ENCODE data around the gene CACNB2. TPM values are rescaled to one million over a fixed set of nuclear protein-coding genes. Genes with fewer than 3 reads are reported as not detected.

CACNB2 gene
- total RNA-seq, 1 experiment from 2014 or later: not detected

- Histone ChIP-seq H3K9me3 (ENCODE audit: insufficient read depth, low read depth) (no peaks in the 10 kb centered on the region; the same call in 1 of the 2 replicates), H3F3A (ENCODE audit: insufficient read depth, low read depth) (no peaks in the 10 kb centered on the region), H3K79me2 (ENCODE audit: low read depth) (no peaks in the 10 kb centered on the region), H3K4me3 (no peak overlapping the region), H2AFZ (no peak overlapping the region), H3K4me1 (replicated peaks; ENCODE audit: insufficient read depth) (no peaks in the 10 kb centered on the region), H4K20me1 (ENCODE audit: insufficient read depth) (no peaks in the 10 kb centered on the region), H3K9me2 (ENCODE audit: insufficient read depth) (no peaks in the 10 kb centered on the region), H3K36me3 (ENCODE audit: low read depth) (no peaks in the 10 kb centered on the region), H3K27ac (no peak overlapping the region), H3K27me3 (ENCODE audit: insufficient read depth, low read depth) (no peaks in the 10 kb centered on the region), H3K4me2 (no peak overlapping the region)
- no TSS peak for BruUV-seq (replicated peaks)
- DNase-seq: no peak
- TF ChIP-seq CTCF (conservative IDR thresholded peaks at IDR 0.05) (no peak), EZH2 (IDR thresholded peaks at IDR 0.05; ENCODE audit: low read depth) (no peak)
- ChIA-PET CTCF (interaction anchor here (0.6 kb wide), 1 partner anchor 83 kb away, joined by 3 read pairs; no protein-coding TSS in a partner anchor), POLR2A (ENCODE audit: unreplicated experiment) (no interaction called here)
- intact Hi-C loops (cut with micrococcal nuclease; ENCODE audit: unreplicated experiment): no loop called here
Measured at GRCh38 chr10:18367840-18368239, 227.6 kb downstream of the CACNB2 start.

GRCh38 chr10:18368273-18368672 lies 228.0 kb downstream of the CACNB2 start:
- Histone ChIP-seq H3K9me3 (ENCODE audit: insufficient read depth, low read depth) (no peaks in the 10 kb centered on the region; the same call in 1 of the 2 replicates), H4K20me1 (ENCODE audit: insufficient read depth) (no peaks in the 10 kb centered on the region), H3K79me2 (ENCODE audit: low read depth) (no peaks in the 10 kb centered on the region), H2AFZ (no peak overlapping the region), H3F3A (ENCODE audit: insufficient read depth, low read depth) (no peaks in the 10 kb centered on the region), H3K27ac (no peak overlapping the region), H3K9me2 (ENCODE audit: insufficient read depth) (no peaks in the 10 kb centered on the region), H3K4me3 (no peak overlapping the region), H3K4me1 (replicated peaks; ENCODE audit: insufficient read depth) (no peaks in the 10 kb centered on the region), H3K4me2 (no peak overlapping the region), H3K27me3 (ENCODE audit: insufficient read depth, low read depth) (no peaks in the 10 kb centered on the region), H3K36me3 (ENCODE audit: low read depth) (no peaks in the 10 kb centered on the region)
- TF ChIP-seq CTCF (conservative IDR thresholded peaks at IDR 0.05) (no peak), EZH2 (IDR thresholded peaks at IDR 0.05; ENCODE audit: low read depth) (no peak)
- no peak for DNase-seq
- CTCF ChIA-PET: no interaction called here
- intact Hi-C loops (cut with micrococcal nuclease; ENCODE audit: unreplicated experiment): no loop called here
- no TSS peak for BruUV-seq (replicated peaks)
- POLR2A ChIA-PET (ENCODE audit: unreplicated experiment): no interaction called here

- POLR2A ChIA-PET (ENCODE audit: unreplicated experiment): no interaction called here
- Histone ChIP-seq H3K27me3 (ENCODE audit: insufficient read depth, low read depth) (no peaks in the 10 kb centered on the region), H3F3A (ENCODE audit: insufficient read depth, low read depth) (no peaks in the 10 kb centered on the region), H2AFZ (no peak overlapping the region), H3K4me2 (no peak overlapping the region), H3K4me1 (replicated peaks; ENCODE audit: insufficient read depth) (no peaks in the 10 kb centered on the region), H4K20me1 (ENCODE audit: insufficient read depth) (no peaks in the 10 kb centered on the region), H3K27ac (no peak overlapping the region), H3K9me3 (ENCODE audit: insufficient read depth, low read depth) (no peaks in the 10 kb centered on the region; the same call in 1 of the 2 replicates), H3K79me2 (ENCODE audit: low read depth) (no peaks in the 10 kb centered on the region), H3K4me3 (no peak overlapping the region), H3K9me2 (ENCODE audit: insufficient read depth) (no peaks in the 10 kb centered on the region), H3K36me3 (ENCODE audit: low read depth) (no peaks in the 10 kb centered on the region)
- CTCF ChIA-PET: no interaction called here
- no peak for DNase-seq
- TF ChIP-seq EZH2 (IDR thresholded peaks at IDR 0.05; ENCODE audit: low read depth): no peak
- no peak for TF ChIP-seq CTCF (conservative IDR thresholded peaks at IDR 0.05)
- BruUV-seq (replicated peaks): no TSS peak
- intact Hi-C loops (cut with micrococcal nuclease; ENCODE audit: unreplicated experiment): no loop called here
Measured at GRCh38 chr10:18368682-18369081, 228.5 kb downstream of the CACNB2 start.
